ENCODE data around the gene PLEKHM2. TPM values are rescaled to one million over a fixed set of nuclear protein-coding genes. Genes with fewer than 3 reads are reported as not detected.

PLEKHM2 gene
- total RNA-seq, 1 experiment from 2014 or later: 45.9 TPM

- Mint-ChIP-seq H3K36me3 (ENCODE audit: insufficient read depth in 1 of 3, low read depth in 3 of 3) (peaks cover 17 to 54% (median 46%) of the 10 kb centered on the region in 3 experiments; a peak in 5 of 7 replicates), H3K27me3 (ENCODE audit: low read depth) (no peaks in the 10 kb centered on the region), H3K27ac (no peak overlapping the region; a peak in 1 of 7 replicates), H3K4me1 (0 out of 4 replicates have a peak, but pooled peaks cover 0 to 3% of the 10 kb centered on the region in 2 experiments), H3K9me3 (no peaks in the 10 kb centered on the region), H3K4me3 (no peak overlapping the region)
- Histone ChIP-seq H3K9ac (ENCODE audit: extremely low read depth, insufficient read length, low read length) (no peak overlapping the region), H3K4me2 (ENCODE audit: insufficient read depth, insufficient read length, low read length) (no peak overlapping the region), H3K79me1 (ENCODE audit: insufficient read depth, low read depth, low read length, poor library complexity, severe bottlenecking) (no peaks in the 10 kb centered on the region), H3K23me2 (ENCODE audit: insufficient read length, low read depth, low read length, poor library complexity, severe bottlenecking) (no peaks in the 10 kb centered on the region), H2BK5ac (ENCODE audit: insufficient read length, low read length) (no peak overlapping the region), H2BK20ac (ENCODE audit: low read depth, low read length, poor library complexity, severe bottlenecking) (no peak overlapping the region), H3K14ac (ENCODE audit: insufficient read depth, low read length) (no peak overlapping the region), H2AFZ (ENCODE audit: low read length) (no peak overlapping the region), H3K27ac (ENCODE audit: insufficient read length, low read depth, low read length) (no peak overlapping the region), H2BK12ac (ENCODE audit: insufficient read length, low read depth, low read length) (no peak overlapping the region), H3K27me3 (ENCODE audit: insufficient read depth, low read length) (no peaks in the 10 kb centered on the region), H3K4ac (ENCODE audit: low read depth, low read length) (no peak overlapping the region), H3K9me3 (ENCODE audit: control insufficient read depth, low read depth, low read length) (no peaks in the 10 kb centered on the region), H4K91ac (ENCODE audit: insufficient read length, low read depth, low read length) (no peak overlapping the region), H4K20me1 (ENCODE audit: control insufficient read depth, insufficient read depth, insufficient read length) (no peaks in the 10 kb centered on the region), H3K56ac (ENCODE audit: insufficient read length, low read depth, low read length) (no peak overlapping the region), H2AK5ac (ENCODE audit: insufficient read length, low read length) (no peak overlapping the region), H2BK15ac (ENCODE audit: low read depth, low read length) (no peak overlapping the region), H3T11ph (ENCODE audit: low read length) (no peak overlapping the region), H3K23ac (ENCODE audit: insufficient read length, low read depth, low read length) (no peak overlapping the region), H3K79me2 (ENCODE audit: insufficient read depth, low read length) (no peaks in the 10 kb centered on the region), H4K8ac (replicated peaks; ENCODE audit: insufficient read length, low read depth, low read length) (no peak overlapping the region), H4K5ac (ENCODE audit: insufficient read length, low read depth, low read length) (no peak overlapping the region), H3K4me1 (ENCODE audit: insufficient read depth, low read length) (no peaks in the 10 kb centered on the region), H3K18ac (ENCODE audit: insufficient read length, low read depth, low read length) (no peak overlapping the region), H2BK120ac (ENCODE audit: low read depth, low read length, poor library complexity, severe bottlenecking) (no peak overlapping the region)
- WGBS (ENCODE audit: extremely low coverage, insufficient read length, low lambda C conversion rate): no CpG with 5 or more reads among the region's 22 CpGs
- no peak for TF ChIP-seq CTCF (conservative IDR thresholded peaks at IDR 0.05)
- no peak for DNase-seq
Measured at GRCh38 chr1:15728937-15729657, 45.0 kb downstream of the PLEKHM2 start.
